ENCODE data around the gene DPEP1.

GRCh38 chr16:89586218-89586617 lies 27.2 kb upstream of the DPEP1 start:
- TF ChIP-seq POLR2A (IDR thresholded peaks at IDR 0.05) = no peak
- no peak for TF ChIP-seq CTCF (IDR thresholded peaks at IDR 0.05)
